Tibial nerve (tissue), 3 donors: ENCODE results near the gene SPTA1.

Experiments
- POLR2A ChIP-seq, 2 donors: fragments of 450-650 bp; IDR thresholded peaks; one replicate each; pipeline ENCODE4 v1.6.1; 2017; ENCODE audit warnings: antibody characterized with exemption in 2 of 2, mild to moderate bottlenecking in 2 of 2, moderate library complexity in 2 of 2
- TF ChIP-seq, protein P1 (sequence below), 5 experiments: fragments of 200-600 bp in 3 of 5; fragments of 450-650 bp in 2 of 5; sonication (generic) in 3 of 5; IDR thresholded peaks; one replicate each; pipeline ENCODE4 v1.5.1; 2016 to 2019; ENCODE audit warnings: antibody characterized with exemption in 5 of 5, mild to moderate bottlenecking in 3 of 5, moderate library complexity in 2 of 5

DNA sequence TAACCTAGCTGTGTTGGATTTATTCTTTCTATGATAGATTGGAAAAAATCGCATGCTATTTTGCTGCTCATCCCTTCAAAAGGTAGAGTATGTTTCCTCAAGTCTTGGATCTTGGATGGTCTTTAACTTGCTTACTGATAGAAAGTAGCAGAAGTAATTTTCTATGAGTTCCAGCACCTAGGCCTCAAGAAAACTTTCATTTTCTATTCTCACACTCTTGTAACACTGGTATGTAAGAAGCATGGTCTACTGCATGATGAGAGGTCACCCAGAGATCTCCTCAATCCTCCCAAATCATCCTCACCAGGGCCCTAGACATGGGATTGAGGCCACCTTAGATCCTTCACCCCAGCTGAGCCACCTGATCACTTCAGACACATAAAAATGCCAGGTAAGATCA lies 7.2 kb downstream of the SPTA1 start:
- TF ChIP-seq, protein P1, sequence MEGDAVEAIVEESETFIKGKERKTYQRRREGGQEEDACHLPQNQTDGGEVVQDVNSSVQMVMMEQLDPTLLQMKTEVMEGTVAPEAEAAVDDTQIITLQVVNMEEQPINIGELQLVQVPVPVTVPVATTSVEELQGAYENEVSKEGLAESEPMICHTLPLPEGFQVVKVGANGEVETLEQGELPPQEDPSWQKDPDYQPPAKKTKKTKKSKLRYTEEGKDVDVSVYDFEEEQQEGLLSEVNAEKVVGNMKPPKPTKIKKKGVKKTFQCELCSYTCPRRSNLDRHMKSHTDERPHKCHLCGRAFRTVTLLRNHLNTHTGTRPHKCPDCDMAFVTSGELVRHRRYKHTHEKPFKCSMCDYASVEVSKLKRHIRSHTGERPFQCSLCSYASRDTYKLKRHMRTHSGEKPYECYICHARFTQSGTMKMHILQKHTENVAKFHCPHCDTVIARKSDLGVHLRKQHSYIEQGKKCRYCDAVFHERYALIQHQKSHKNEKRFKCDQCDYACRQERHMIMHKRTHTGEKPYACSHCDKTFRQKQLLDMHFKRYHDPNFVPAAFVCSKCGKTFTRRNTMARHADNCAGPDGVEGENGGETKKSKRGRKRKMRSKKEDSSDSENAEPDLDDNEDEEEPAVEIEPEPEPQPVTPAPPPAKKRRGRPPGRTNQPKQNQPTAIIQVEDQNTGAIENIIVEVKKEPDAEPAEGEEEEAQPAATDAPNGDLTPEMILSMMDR (IDR thresholded peaks at IDR 0.05): no peak
- TF ChIP-seq POLR2A (IDR thresholded peaks at IDR 0.05): no peak
